ENCODE measurements around the gene ASXL1.

The ASXL1 gene

GRCh38 chr20:32411955-32412706 is 54.0 kb downstream of the ASXL1 start:
- no peak overlapping the region for H3K27ac ChIP-seq
- TF ChIP-seq CTCF (conservative IDR thresholded peaks at IDR 0.05; ENCODE audit: low read depth), result no peak
- DNase-seq (ENCODE audit: low spot score), result no peak
- ChIA-PET CTCF (interaction anchor here (0.6 to 1.1 kb wide), 4 partner anchors 73 to 264 kb away, joined by 3 to 7 read pairs (median 5); no protein-coding TSS in a partner anchor), POLR2A (ENCODE audit: low non-redundant PET) (no interaction called here)

- no peak for TF ChIP-seq CTCF (conservative IDR thresholded peaks at IDR 0.05; ENCODE audit: low read depth)
- peak overlapping the region; percentile 4; the same call in 1 of the 2 replicates for H3K27ac ChIP-seq
- ChIA-PET CTCF (no interaction called here), POLR2A (ENCODE audit: low non-redundant PET) (no interaction called here)
- DNase-seq (ENCODE audit: low spot score), result no peak
Measured at GRCh38 chr20:32415494-32415893, 57.4 kb downstream of the ASXL1 start.

GRCh38 chr20:32416206-32416605 is 58.1 kb downstream of the ASXL1 start:
- no peak for DNase-seq (ENCODE audit: low spot score)
- no peak overlapping the region for H3K27ac ChIP-seq
- CTCF ChIA-PET, result interaction anchor here (0.6 kb wide), 1 partner anchor 258 kb away, joined by 4 read pairs; the partner anchor contains the start of gene C20orf203
- POLR2A ChIA-PET (ENCODE audit: low non-redundant PET), result no interaction called here
- no peak for TF ChIP-seq CTCF (conservative IDR thresholded peaks at IDR 0.05; ENCODE audit: low read depth)

GRCh38 chr20:32418376-32418775 is 60.2 kb downstream of the ASXL1 start:
- H3K27ac ChIP-seq, result no peak overlapping the region
- no peak for DNase-seq (ENCODE audit: low spot score)
- ChIA-PET POLR2A (ENCODE audit: low non-redundant PET) (no interaction called here), CTCF (interaction anchor here (0.6 kb wide), 1 partner anchor 108 kb away, joined by 3 read pairs; no protein-coding TSS in a partner anchor)
- TF ChIP-seq CTCF (conservative IDR thresholded peaks at IDR 0.05; ENCODE audit: low read depth), result no peak

GRCh38 chr20:32421290-32421689 is 63.2 kb downstream of the ASXL1 start:
- no peak for TF ChIP-seq CTCF (conservative IDR thresholded peaks at IDR 0.05; ENCODE audit: low read depth)
- H3K27ac ChIP-seq, result no peak overlapping the region
- ChIA-PET POLR2A (ENCODE audit: low non-redundant PET) (interaction anchor here (0.6 kb wide), 1 partner anchor 197 kb away, joined by 4 read pairs; no protein-coding TSS in a partner anchor), CTCF (no interaction called here)
- no peak for DNase-seq (ENCODE audit: low spot score)

GRCh38 chr20:32427996-32428395 is 69.9 kb downstream of the ASXL1 start:
- no peak for TF ChIP-seq CTCF (conservative IDR thresholded peaks at IDR 0.05; ENCODE audit: low read depth)
- no peak overlapping the region for H3K27ac ChIP-seq
- ChIA-PET CTCF (no interaction called here), POLR2A (ENCODE audit: low non-redundant PET) (no interaction called here)
- no peak for DNase-seq (ENCODE audit: low spot score)
